ENCODE data around the gene ZCCHC10. TPM values are rescaled to one million over a fixed set of nuclear protein-coding genes. Genes with fewer than 3 reads are reported as not detected.
A peak's percentile ranks its signal among the peaks of the same experiment; 100 is the strongest.

ZCCHC10 gene
- polyA plus RNA-seq (2013, experiment 1 of 2): 59.3 TPM
- polyA plus RNA-seq (2013, experiment 2 of 2): 57.9 TPM

GRCh38 chr5:133025804-133026663 is at the start of gene ZCCHC10:
Gene ZCCHC10, minus strand, starts transcription at chr5:133026549. Its CDS starts 12 bp downstream, at chr5:133026537.
- peak within 1 kb of the TSS; percentile 80 for H3K4me2 ChIP-seq (ENCODE audit: low read length)
- no peak within 1 kb of the TSS for H2AK5ac ChIP-seq (ENCODE audit: low read length)
- peaks cover 9% of the 10 kb centered on the region for H3K79me1 ChIP-seq (ENCODE audit: low read length)
- DNase-seq: peak; percentile 98
- H2BK120ac ChIP-seq (ENCODE audit: low read depth, low read length): no peak within 1 kb of the TSS
- WGBS (ENCODE audit: extremely low coverage, insufficient coverage, low lambda C conversion rate): no CpG with 5 or more reads among the region's 53 CpGs
- H3K18ac ChIP-seq (ENCODE audit: low read length): peak within 1 kb of the TSS; percentile 85
- H3K23ac ChIP-seq (ENCODE audit: low read length): peak within 1 kb of the TSS; percentile 66
- no peaks in the 10 kb centered on the region for H3K4me1 ChIP-seq (ENCODE audit: control insufficient read depth, low read depth, low read length)
- H3K9ac ChIP-seq (ENCODE audit: low read length): peak within 1 kb of the TSS; percentile 95
- peak within 1 kb of the TSS; percentile 95 for H3K56ac ChIP-seq (ENCODE audit: low read length)
- H3K79me2 ChIP-seq (ENCODE audit: control insufficient read depth, insufficient read depth, low read length): peaks cover 12% of the 10 kb centered on the region
- H4K5ac ChIP-seq (ENCODE audit: low read length): peak within 1 kb of the TSS; percentile 12
- H2BK15ac ChIP-seq (replicated peaks; ENCODE audit: low read depth): no peak within 1 kb of the TSS
- H4K8ac ChIP-seq (ENCODE audit: low read depth, low read length): peak within 1 kb of the TSS; percentile 97
- peak within 1 kb of the TSS; percentile 87 for H3K4ac ChIP-seq (ENCODE audit: low read depth, low read length)
- no peaks in the 10 kb centered on the region for H3K36me3 ChIP-seq (ENCODE audit: control insufficient read depth, insufficient read depth, low read length)
- H3K27ac ChIP-seq (ENCODE audit: low read depth, low read length): peak within 1 kb of the TSS; percentile 83
- peak within 1 kb of the TSS; percentile 98 for H3K4me3 ChIP-seq (ENCODE audit: low read length)
- peak within 1 kb of the TSS; percentile 55 for H2BK5ac ChIP-seq (ENCODE audit: low read length)
- no peaks in the 10 kb centered on the region for H3K27me3 ChIP-seq (ENCODE audit: insufficient read depth, low read length, poor library complexity)

GRCh38 chr5:133075572-133076536 is 49.5 kb upstream of the ZCCHC10 start:
- Histone ChIP-seq H3K18ac (ENCODE audit: low read length) (no peak overlapping the region), H2BK15ac (replicated peaks; ENCODE audit: low read depth) (no peak overlapping the region), H3K79me1 (ENCODE audit: low read length) (peaks cover 11% of the 10 kb centered on the region), H3K23ac (ENCODE audit: low read length) (no peak overlapping the region), H4K8ac (ENCODE audit: low read depth, low read length) (no peak overlapping the region), H3K79me2 (ENCODE audit: control insufficient read depth, insufficient read depth, low read length) (peaks cover 28% of the 10 kb centered on the region), H4K5ac (ENCODE audit: low read length) (no peak overlapping the region), H3K4me2 (ENCODE audit: low read length) (no peak overlapping the region), H3K4me1 (ENCODE audit: control insufficient read depth, low read depth, low read length) (no peaks in the 10 kb centered on the region), H2BK120ac (ENCODE audit: low read depth, low read length) (no peak overlapping the region), H3K9ac (ENCODE audit: low read length) (no peak overlapping the region), H3K27ac (ENCODE audit: low read depth, low read length) (no peak overlapping the region), H3K4me3 (ENCODE audit: low read length) (no peak overlapping the region), H2BK5ac (ENCODE audit: low read length) (no peak overlapping the region), H3K4ac (ENCODE audit: low read depth, low read length) (no peak overlapping the region), H3K56ac (ENCODE audit: low read length) (no peak overlapping the region), H3K36me3 (ENCODE audit: control insufficient read depth, insufficient read depth, low read length) (peaks cover 10% of the 10 kb centered on the region), H3K27me3 (ENCODE audit: insufficient read depth, low read length, poor library complexity) (no peaks in the 10 kb centered on the region), H2AK5ac (ENCODE audit: low read length) (no peak overlapping the region)
- no peak for DNase-seq
- WGBS (ENCODE audit: extremely low coverage, insufficient coverage, low lambda C conversion rate): no CpG with 5 or more reads among the region's 7 CpGs

GRCh38 chr5:133072021-133072420 is 45.7 kb upstream of the ZCCHC10 start:
- Histone ChIP-seq H2AK5ac (ENCODE audit: low read length) (no peak overlapping the region), H3K56ac (ENCODE audit: low read length) (no peak overlapping the region), H3K18ac (ENCODE audit: low read length) (no peak overlapping the region), H3K9ac (ENCODE audit: low read length) (no peak overlapping the region), H2BK5ac (ENCODE audit: low read length) (no peak overlapping the region), H3K23ac (ENCODE audit: low read length) (no peak overlapping the region), H3K36me3 (ENCODE audit: control insufficient read depth, insufficient read depth, low read length) (peaks cover 8% of the 10 kb centered on the region), H3K27me3 (ENCODE audit: insufficient read depth, low read length, poor library complexity) (no peaks in the 10 kb centered on the region), H3K79me2 (ENCODE audit: control insufficient read depth, insufficient read depth, low read length) (peaks cover 27% of the 10 kb centered on the region), H2BK120ac (ENCODE audit: low read depth, low read length) (no peak overlapping the region), H3K27ac (ENCODE audit: low read depth, low read length) (no peak overlapping the region), H3K4ac (ENCODE audit: low read depth, low read length) (no peak overlapping the region), H4K5ac (ENCODE audit: low read length) (no peak overlapping the region), H3K4me1 (ENCODE audit: control insufficient read depth, low read depth, low read length) (no peaks in the 10 kb centered on the region), H4K8ac (ENCODE audit: low read depth, low read length) (no peak overlapping the region), H2BK15ac (replicated peaks; ENCODE audit: low read depth) (no peak overlapping the region), H3K4me2 (ENCODE audit: low read length) (no peak overlapping the region), H3K79me1 (ENCODE audit: low read length) (peaks cover 8% of the 10 kb centered on the region), H3K4me3 (ENCODE audit: low read length) (no peak overlapping the region)
- DNase-seq: no peak
- WGBS (ENCODE audit: extremely low coverage, insufficient coverage, low lambda C conversion rate): 100% methylated on average over 1 of the region's 4 CpGs

- no CpG with 5 or more reads among the region's 2 CpGs for WGBS (ENCODE audit: extremely low coverage, insufficient coverage, low lambda C conversion rate)
- no peak overlapping the region for H2BK120ac ChIP-seq (ENCODE audit: low read depth, low read length)
Observed at GRCh38 chr5:133066045-133066444, 39.7 kb upstream of the ZCCHC10 start.

GRCh38 chr5:133065471-133065870 is 39.1 kb upstream of the ZCCHC10 start:
- no peak overlapping the region for H2AK5ac ChIP-seq (ENCODE audit: low read length)
- H3K4me1 ChIP-seq (ENCODE audit: control insufficient read depth, low read depth, low read length): no peaks in the 10 kb centered on the region
- no peak overlapping the region for H3K9ac ChIP-seq (ENCODE audit: low read length)
- no CpG with 5 or more reads among the region's 1 CpG for WGBS (ENCODE audit: extremely low coverage, insufficient coverage, low lambda C conversion rate)
- H2BK15ac ChIP-seq (replicated peaks; ENCODE audit: low read depth): no peak overlapping the region
- peaks cover 2% of the 10 kb centered on the region for H3K79me1 ChIP-seq (ENCODE audit: low read length)
- H3K56ac ChIP-seq (ENCODE audit: low read length): no peak overlapping the region
- no peak overlapping the region for H3K27ac ChIP-seq (ENCODE audit: low read depth, low read length)
- no peak overlapping the region for H3K23ac ChIP-seq (ENCODE audit: low read length)
- no peak overlapping the region for H3K18ac ChIP-seq (ENCODE audit: low read length)
- H3K79me2 ChIP-seq (ENCODE audit: control insufficient read depth, insufficient read depth, low read length): peaks cover 57% of the 10 kb centered on the region
- H3K27me3 ChIP-seq (ENCODE audit: insufficient read depth, low read length, poor library complexity): no peaks in the 10 kb centered on the region
- H3K4me3 ChIP-seq (ENCODE audit: low read length): no peak overlapping the region
- no peak overlapping the region for H4K5ac ChIP-seq (ENCODE audit: low read length)
- H3K4ac ChIP-seq (ENCODE audit: low read depth, low read length): no peak overlapping the region
- no peak overlapping the region for H2BK5ac ChIP-seq (ENCODE audit: low read length)
- no peak overlapping the region for H4K8ac ChIP-seq (ENCODE audit: low read depth, low read length)
- peaks cover 3% of the 10 kb centered on the region for H3K36me3 ChIP-seq (ENCODE audit: control insufficient read depth, insufficient read depth, low read length)
- H3K4me2 ChIP-seq (ENCODE audit: low read length): no peak overlapping the region
- H2BK120ac ChIP-seq (ENCODE audit: low read depth, low read length): no peak overlapping the region
- DNase-seq: no peak

More at GRCh38 chr5:133066045-133066444, 39.7 kb upstream of the ZCCHC10 start:
- no peak overlapping the region for H3K18ac ChIP-seq (ENCODE audit: low read length)
- no peak overlapping the region for H2BK15ac ChIP-seq (replicated peaks; ENCODE audit: low read depth)
- no peaks in the 10 kb centered on the region for H3K27me3 ChIP-seq (ENCODE audit: insufficient read depth, low read length, poor library complexity)
- H2AK5ac ChIP-seq (ENCODE audit: low read length): no peak overlapping the region
- H4K8ac ChIP-seq (ENCODE audit: low read depth, low read length): no peak overlapping the region
- H4K5ac ChIP-seq (ENCODE audit: low read length): no peak overlapping the region
- H3K27ac ChIP-seq (ENCODE audit: low read depth, low read length): no peak overlapping the region
- H3K79me1 ChIP-seq (ENCODE audit: low read length): peaks cover 2% of the 10 kb centered on the region
- no peak overlapping the region for H2BK5ac ChIP-seq (ENCODE audit: low read length)
- no peak overlapping the region for H3K56ac ChIP-seq (ENCODE audit: low read length)
- no peak overlapping the region for H3K4me2 ChIP-seq (ENCODE audit: low read length)
- no peaks in the 10 kb centered on the region for H3K4me1 ChIP-seq (ENCODE audit: control insufficient read depth, low read depth, low read length)
- H3K23ac ChIP-seq (ENCODE audit: low read length): no peak overlapping the region
- DNase-seq: no peak
- no peak overlapping the region for H3K9ac ChIP-seq (ENCODE audit: low read length)
- peaks cover 53% of the 10 kb centered on the region for H3K79me2 ChIP-seq (ENCODE audit: control insufficient read depth, insufficient read depth, low read length)
- H3K4me3 ChIP-seq (ENCODE audit: low read length): no peak overlapping the region
- H3K4ac ChIP-seq (ENCODE audit: low read depth, low read length): no peak overlapping the region
- H3K36me3 ChIP-seq (ENCODE audit: control insufficient read depth, insufficient read depth, low read length): peaks cover 3% of the 10 kb centered on the region

Measured in mesendoderm (in vitro differentiated cells).